Measurements from ENCODE around the gene GNPDA1. TPM values are rescaled to one million over a fixed set of nuclear protein-coding genes. Genes with fewer than 3 reads are reported as not detected.

Gene GNPDA1
- total and polyA plus RNA-seq, 2 of the 8 experiments (the other 6 are each of a cell fraction or from before 2014, with no cell fraction given) = 33.0 to 94.3 TPM

DNA sequence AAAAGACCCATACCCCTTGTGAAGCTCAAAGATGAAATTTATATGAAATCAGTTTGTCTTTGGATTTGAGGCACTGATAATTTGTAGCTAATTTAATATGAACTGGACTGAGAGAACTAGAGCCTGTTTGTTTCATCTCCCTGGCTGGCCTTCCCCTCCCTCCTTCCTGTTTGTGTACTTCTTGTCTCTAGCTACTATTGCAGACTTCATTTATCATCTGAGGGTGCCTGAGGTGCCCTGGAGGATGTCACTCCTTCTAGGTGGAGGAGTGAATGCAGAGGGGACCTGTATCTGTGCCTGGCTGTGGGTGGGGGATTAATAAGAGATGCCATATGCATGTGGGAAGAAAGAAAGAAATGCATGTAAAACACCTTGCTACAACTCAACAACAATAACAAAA is 22.2 kb upstream of the GNPDA1 start:
- no peak overlapping the region for H2BK20ac ChIP-seq (ENCODE audit: low read length)
- H2BK15ac ChIP-seq (ENCODE audit: low read length) = no peak overlapping the region
- no peaks in the 10 kb centered on the region for H3K27me3 ChIP-seq (replicated peaks in 1 of 4; ENCODE audit: control insufficient read depth in 3 of 4, extremely low read depth in 1 of 4, insufficient read depth in 3 of 4, low read length in 3 of 4)
- H3K79me2 ChIP-seq (ENCODE audit: control insufficient read depth in 1 of 2, insufficient read depth in 2 of 2, low read length in 2 of 2) = no peaks in the 10 kb centered on the region
- DNase-seq (ENCODE audit: low read depth in 1 of 2, low spot score in 2 of 2) (peak in 1 of 2 experiments; percentile 22), FAIRE-seq (no peak)
- H4K5ac ChIP-seq (ENCODE audit: insufficient read length, low read depth, low read length) = no peak overlapping the region
- H2AK5ac ChIP-seq (ENCODE audit: low read depth, low read length) = no peak overlapping the region
- no peak overlapping the region for H3K18ac ChIP-seq (ENCODE audit: extremely low read depth, low read length)
- no peak overlapping the region for H3K4ac ChIP-seq (replicated peaks; ENCODE audit: insufficient read length, low read depth, low read length)
- no peaks in the 10 kb centered on the region for H3K4me1 ChIP-seq (replicated peaks in 1 of 4; ENCODE audit: control insufficient read depth in 3 of 4, insufficient read depth in 4 of 4, low read length in 3 of 4)
- no peak overlapping the region for H3K9ac ChIP-seq (replicated peaks in 1 of 4; ENCODE audit: extremely low read depth in 1 of 4, low read depth in 3 of 4, low read length in 3 of 4)
- H3K23me2 ChIP-seq (ENCODE audit: low read depth, low read length) = no peaks in the 10 kb centered on the region
- no peak overlapping the region for H3K14ac ChIP-seq (ENCODE audit: insufficient read length)
- no peak overlapping the region for H3K4me2 ChIP-seq (ENCODE audit: insufficient read depth in 1 of 2, low read depth in 2 of 2, low read length in 2 of 2)
- no peaks in the 10 kb centered on the region for H4K20me1 ChIP-seq (replicated peaks in 1 of 2; ENCODE audit: control insufficient read depth in 1 of 2, insufficient read depth in 2 of 2, low read length in 2 of 2)
- no peaks in the 10 kb centered on the region for H3K9me3 ChIP-seq (ENCODE audit: insufficient read depth in 2 of 2, low read depth in 1 of 2, low read length in 1 of 2)
- H2BK5ac ChIP-seq (ENCODE audit: low read depth, low read length) = no peak overlapping the region
- no peak overlapping the region for H3K4me3 ChIP-seq (ENCODE audit: extremely low read depth in 1 of 4, insufficient read depth in 2 of 4, low read depth in 3 of 4, low read length in 4 of 4)
- H2AFZ ChIP-seq (ENCODE audit: low read length) = no peak overlapping the region
- H3K56ac ChIP-seq (replicated peaks; ENCODE audit: insufficient read length, low read depth, low read length) = no peak overlapping the region
- H2BK12ac ChIP-seq (ENCODE audit: low read depth, low read length) = no peak overlapping the region
- ChIA-PET POLR2A (ENCODE audit: partially characterized antibody) (interaction anchor here (1.5 kb wide), 1 partner anchor 25 kb away, joined by 3 read pairs; no protein-coding TSS in a partner anchor), CTCF (ENCODE audit: partially characterized antibody) (interaction anchor here (0.6 to 0.9 kb wide), 5 partner anchors 9 to 108 kb away, joined by 3 read pairs; no protein-coding TSS in a partner anchor)
- H3K27ac ChIP-seq (ENCODE audit: low read depth, low read length) = no peak overlapping the region
- no peaks in the 10 kb centered on the region for H3K36me3 ChIP-seq (ENCODE audit: control insufficient read depth in 2 of 4, insufficient read depth in 4 of 4, low read length in 3 of 4)
- no peak overlapping the region for H4K8ac ChIP-seq (ENCODE audit: extremely low read depth, insufficient read depth, low read length)
- H3K79me1 ChIP-seq (ENCODE audit: low read depth, low read length) = no peaks in the 10 kb centered on the region
- H4K91ac ChIP-seq (replicated peaks; ENCODE audit: insufficient read length, low read length) = no peak overlapping the region
- H2BK120ac ChIP-seq (replicated peaks; ENCODE audit: low read depth, low read length) = no peak overlapping the region
- no peak overlapping the region for H3K23ac ChIP-seq (ENCODE audit: insufficient read length)
- TF ChIP-seq, protein P1, sequence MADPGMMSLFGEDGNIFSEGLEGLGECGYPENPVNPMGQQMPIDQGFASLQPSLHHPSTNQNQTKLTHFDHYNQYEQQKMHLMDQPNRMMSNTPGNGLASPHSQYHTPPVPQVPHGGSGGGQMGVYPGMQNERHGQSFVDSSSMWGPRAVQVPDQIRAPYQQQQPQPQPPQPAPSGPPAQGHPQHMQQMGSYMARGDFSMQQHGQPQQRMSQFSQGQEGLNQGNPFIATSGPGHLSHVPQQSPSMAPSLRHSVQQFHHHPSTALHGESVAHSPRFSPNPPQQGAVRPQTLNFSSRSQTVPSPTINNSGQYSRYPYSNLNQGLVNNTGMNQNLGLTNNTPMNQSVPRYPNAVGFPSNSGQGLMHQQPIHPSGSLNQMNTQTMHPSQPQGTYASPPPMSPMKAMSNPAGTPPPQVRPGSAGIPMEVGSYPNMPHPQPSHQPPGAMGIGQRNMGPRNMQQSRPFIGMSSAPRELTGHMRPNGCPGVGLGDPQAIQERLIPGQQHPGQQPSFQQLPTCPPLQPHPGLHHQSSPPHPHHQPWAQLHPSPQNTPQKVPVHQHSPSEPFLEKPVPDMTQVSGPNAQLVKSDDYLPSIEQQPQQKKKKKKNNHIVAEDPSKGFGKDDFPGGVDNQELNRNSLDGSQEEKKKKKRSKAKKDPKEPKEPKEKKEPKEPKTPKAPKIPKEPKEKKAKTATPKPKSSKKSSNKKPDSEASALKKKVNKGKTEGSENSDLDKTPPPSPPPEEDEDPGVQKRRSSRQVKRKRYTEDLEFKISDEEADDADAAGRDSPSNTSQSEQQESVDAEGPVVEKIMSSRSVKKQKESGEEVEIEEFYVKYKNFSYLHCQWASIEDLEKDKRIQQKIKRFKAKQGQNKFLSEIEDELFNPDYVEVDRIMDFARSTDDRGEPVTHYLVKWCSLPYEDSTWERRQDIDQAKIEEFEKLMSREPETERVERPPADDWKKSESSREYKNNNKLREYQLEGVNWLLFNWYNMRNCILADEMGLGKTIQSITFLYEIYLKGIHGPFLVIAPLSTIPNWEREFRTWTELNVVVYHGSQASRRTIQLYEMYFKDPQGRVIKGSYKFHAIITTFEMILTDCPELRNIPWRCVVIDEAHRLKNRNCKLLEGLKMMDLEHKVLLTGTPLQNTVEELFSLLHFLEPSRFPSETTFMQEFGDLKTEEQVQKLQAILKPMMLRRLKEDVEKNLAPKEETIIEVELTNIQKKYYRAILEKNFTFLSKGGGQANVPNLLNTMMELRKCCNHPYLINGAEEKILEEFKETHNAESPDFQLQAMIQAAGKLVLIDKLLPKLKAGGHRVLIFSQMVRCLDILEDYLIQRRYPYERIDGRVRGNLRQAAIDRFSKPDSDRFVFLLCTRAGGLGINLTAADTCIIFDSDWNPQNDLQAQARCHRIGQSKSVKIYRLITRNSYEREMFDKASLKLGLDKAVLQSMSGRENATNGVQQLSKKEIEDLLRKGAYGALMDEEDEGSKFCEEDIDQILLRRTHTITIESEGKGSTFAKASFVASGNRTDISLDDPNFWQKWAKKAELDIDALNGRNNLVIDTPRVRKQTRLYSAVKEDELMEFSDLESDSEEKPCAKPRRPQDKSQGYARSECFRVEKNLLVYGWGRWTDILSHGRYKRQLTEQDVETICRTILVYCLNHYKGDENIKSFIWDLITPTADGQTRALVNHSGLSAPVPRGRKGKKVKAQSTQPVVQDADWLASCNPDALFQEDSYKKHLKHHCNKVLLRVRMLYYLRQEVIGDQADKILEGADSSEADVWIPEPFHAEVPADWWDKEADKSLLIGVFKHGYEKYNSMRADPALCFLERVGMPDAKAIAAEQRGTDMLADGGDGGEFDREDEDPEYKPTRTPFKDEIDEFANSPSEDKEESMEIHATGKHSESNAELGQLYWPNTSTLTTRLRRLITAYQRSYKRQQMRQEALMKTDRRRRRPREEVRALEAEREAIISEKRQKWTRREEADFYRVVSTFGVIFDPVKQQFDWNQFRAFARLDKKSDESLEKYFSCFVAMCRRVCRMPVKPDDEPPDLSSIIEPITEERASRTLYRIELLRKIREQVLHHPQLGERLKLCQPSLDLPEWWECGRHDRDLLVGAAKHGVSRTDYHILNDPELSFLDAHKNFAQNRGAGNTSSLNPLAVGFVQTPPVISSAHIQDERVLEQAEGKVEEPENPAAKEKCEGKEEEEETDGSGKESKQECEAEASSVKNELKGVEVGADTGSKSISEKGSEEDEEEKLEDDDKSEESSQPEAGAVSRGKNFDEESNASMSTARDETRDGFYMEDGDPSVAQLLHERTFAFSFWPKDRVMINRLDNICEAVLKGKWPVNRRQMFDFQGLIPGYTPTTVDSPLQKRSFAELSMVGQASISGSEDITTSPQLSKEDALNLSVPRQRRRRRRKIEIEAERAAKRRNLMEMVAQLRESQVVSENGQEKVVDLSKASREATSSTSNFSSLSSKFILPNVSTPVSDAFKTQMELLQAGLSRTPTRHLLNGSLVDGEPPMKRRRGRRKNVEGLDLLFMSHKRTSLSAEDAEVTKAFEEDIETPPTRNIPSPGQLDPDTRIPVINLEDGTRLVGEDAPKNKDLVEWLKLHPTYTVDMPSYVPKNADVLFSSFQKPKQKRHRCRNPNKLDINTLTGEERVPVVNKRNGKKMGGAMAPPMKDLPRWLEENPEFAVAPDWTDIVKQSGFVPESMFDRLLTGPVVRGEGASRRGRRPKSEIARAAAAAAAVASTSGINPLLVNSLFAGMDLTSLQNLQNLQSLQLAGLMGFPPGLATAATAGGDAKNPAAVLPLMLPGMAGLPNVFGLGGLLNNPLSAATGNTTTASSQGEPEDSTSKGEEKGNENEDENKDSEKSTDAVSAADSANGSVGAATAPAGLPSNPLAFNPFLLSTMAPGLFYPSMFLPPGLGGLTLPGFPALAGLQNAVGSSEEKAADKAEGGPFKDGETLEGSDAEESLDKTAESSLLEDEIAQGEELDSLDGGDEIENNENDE (IDR thresholded peaks at IDR 0.05; ENCODE audit: insufficient replicate concordance, low read length) = no peak

Data from H1 (cell line).